HG03108 (cell line): ENCODE data around the gene CFAP97D2.
A peak's percentile ranks its signal among the peaks of the same experiment; 100 is the strongest.
"Not testable (repeated sequence)": the region's sequence is repeated elsewhere in the genome, so short reads cannot be mapped to it uniquely, and the experiment has no call there.

Experiments used
- ATAC-seq: cut with Tn5 transposase; IDR thresholded peaks from one replicate; pipeline ENCODE4 v1.9.1; 2021; ENCODE audit warnings: moderate library complexity; ENCODE audit not compliant: unreplicated experiment

CFAP97D2 gene

DNA sequence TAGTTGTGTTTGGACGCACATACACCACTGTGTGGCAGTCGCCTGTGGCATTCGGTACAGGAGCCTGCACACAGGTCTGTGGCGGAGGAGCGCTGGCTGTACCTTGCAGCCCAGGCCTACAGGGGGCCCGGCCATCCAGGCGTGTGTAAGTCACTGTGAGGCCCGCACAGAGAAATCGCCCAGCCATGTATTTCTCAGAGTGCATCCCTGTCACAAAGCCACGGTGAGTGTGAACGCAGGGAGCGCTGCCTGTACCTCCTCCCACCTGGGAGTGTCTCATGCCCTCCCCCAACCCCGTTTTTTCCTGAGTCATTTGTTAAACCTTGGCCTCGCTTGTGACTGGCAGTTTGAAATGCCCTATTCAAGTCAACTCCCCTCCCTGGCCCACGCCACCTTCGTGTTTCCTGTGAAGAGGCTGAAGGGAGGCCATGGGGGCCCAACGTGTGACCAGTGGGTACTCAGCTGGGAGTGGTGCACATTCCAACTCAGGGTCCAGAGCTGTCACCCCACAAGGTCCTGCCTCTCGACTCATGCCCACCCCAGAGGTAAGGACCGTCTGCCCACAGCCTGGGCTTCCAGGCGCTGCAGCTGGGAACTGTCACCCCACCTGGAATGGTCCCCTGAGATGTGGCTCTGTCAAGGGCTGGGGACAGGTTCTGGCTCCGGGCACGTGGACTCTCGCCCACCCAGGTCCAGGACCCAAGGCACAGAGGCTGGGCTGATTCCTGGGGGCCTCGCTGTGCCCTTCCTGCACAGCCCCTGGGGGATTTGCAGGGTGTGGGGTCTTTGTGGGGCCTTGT, 35.1 kb upstream of the CFAP97D2 start:
- peak; percentile 38 for ATAC-seq

DNA sequence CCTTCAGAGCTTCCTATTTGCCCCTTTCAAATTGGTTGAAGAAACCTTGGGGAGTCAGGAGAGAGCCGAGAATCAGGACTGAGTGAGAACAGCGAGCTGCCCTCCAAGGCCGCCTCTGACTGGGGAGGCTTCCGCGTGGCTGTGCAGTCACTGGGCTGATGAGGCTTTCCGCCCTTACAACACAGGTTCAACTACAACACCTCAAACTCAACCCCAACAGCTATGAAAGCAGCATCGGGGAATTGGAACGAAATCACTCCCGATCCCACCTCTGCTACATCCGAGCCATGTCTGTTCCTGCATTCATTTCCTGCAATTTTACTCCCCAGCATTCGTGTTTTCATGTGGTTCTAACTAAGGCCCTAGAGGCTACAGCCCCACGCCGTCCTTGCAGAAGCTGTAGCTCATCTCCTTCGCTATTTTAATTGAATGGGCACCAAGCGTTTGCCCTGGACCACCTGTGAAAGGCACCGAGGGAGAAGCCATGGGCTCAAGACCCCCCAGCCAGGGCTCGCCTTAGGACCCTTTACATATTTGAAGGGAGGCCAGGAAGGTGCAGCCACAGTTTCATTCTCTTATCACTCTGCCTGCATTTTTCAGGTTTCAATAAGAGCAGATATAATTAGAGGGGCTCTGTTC, 34.3 kb upstream of the CFAP97D2 start:
- no peak for ATAC-seq

DNA sequence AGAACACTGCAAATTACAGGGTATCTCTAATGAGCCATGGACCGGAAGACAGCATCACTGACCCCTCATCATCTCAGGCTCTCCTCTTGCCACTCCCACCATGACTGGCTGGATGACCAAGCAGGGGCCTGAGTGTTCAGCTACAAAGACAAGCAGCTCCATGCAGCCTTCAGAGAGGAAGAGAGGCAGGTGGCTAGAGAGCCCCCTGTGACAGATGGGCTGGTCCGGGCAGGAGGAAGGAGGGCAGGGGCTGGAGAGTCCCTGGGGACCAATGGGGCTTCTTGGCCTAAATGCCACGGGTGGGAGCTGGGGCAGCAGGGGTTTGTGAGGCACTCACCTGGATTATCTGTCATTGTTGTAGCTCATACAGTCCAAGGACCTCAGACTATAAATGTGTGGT, 33.8 kb upstream of the CFAP97D2 start:
- ATAC-seq: no peak

DNA sequence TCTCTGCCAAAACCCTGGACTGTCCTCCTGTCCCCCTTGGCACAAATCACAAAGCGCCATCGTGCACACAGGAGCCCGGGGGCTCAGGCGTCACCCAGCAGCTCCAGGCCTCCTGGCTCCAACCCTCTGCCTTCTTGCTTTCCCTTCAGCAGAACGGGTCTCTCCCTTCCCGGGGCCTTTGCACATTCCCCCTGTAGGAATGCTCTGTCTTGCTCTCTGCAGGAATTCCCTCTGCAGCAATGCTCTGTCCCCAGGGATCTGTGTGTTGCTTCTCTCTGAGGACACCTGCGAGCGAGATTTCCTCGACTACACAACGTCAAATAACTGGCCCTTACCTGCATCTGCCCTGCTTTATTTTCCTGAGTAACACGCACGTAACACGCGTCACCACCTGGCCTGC, 33.3 kb upstream of the CFAP97D2 start:
- ATAC-seq: no peak

DNA sequence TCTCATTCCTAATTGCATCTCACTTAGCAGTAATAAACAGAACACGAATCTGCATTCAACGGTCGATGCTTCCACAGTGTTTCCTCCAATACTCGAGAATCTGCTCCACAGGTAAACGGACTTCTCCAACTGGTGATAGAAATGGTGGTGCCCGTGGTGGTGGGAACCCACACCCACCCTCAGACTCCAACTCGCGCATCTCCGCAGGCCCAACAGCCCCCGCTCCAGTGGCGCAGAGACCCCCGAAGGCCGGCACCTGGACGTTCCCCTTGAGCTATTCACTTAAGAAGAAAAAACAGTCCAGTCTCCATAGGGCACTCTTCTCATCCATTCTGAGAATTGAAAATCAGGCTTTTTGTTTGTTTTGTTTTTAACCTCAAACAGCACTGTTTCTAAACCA, 32.9 kb upstream of the CFAP97D2 start:
- ATAC-seq: no peak

DNA sequence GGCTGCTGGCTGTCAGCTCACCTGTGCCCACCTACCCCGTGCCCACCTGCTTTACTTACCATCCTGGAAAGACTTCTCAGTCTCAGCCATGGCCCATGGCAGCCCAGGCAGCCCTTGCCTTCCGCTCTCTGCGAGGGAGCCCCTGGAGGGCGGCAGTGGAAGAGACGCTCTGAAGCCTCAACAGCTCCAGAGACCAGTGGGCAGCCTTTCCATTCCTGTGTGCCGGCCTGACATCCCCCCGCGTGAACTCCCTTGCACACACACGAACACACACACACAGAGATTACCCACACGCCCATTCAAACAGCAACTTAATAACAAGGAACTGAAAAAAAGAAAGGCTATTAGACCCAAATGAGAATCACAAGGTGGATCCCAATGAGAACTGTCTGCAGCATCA, 32.4 kb upstream of the CFAP97D2 start:
- no peak for ATAC-seq

DNA sequence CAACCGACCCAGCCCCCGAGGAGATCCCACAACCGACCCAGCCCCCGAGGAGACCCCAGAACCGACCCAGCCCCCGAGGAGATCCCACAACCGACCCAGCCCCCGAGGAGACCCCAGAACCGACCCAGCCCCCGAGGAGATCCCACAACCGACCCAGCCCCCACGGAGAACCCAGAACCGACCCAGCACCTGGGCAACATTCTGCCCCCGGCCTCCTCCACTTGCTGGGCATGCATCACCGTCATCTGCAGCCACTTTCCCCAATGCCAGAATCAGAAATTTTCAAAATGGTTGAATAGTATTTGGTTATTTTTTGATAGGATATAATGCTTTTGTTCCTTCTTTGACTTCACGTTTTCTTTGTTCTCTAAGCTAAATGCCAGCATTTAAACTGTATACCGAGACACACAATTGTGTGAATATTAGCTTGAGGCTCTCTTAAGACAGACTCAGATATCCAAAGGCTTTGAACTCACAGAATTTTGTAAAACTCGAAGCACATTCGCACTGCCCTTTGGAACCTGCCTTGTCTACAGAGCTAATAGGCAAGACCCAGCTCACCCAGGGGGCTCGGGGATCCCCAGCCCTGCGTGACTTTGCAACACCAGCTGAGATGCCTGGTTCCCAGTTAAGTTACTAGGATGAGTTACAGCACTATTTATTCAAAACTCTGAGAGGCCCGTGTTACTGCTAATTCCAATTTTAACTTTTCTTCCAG, 31.1 kb upstream of the CFAP97D2 start:
- ATAC-seq: peak; percentile 2

DNA sequence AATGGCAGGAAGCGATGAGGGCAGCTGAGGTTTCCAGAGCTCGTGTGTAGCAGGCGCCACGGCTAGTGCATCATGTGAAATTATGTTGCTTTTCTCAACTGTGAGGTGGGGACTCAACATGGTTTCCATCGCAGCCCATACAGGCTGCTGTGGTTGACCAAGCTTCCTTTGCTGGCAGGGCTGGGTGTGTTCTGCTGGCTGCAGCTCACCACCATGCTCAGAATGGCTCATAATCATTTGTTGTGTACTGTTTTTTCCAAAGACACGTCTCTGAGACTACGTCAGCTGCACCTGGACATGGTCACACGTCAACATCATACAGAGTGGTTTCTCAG, 30.6 kb upstream of the CFAP97D2 start:
- peak; percentile 80 for ATAC-seq

DNA sequence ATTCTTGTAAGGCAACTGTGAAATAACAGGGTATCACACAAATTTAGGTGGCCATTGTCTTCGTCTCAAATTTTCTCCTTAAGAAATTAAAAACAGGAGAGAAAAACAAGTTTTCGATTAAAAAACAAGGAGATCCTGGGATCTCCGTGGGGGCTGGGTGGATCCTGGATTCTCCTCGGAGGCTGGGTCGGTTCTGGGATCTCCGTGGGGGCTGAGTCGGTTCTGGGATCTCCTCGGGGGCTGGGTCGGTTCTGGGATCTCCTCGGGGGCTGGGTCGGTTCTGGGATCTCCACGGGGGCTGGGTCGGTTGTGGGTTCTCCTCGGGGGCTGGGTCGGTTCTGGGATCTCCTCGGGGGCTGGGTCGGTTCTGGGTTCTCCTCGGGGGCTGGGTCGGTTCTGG, 30.2 kb upstream of the CFAP97D2 start:
- ATAC-seq: not testable (repeated sequence)

DNA sequence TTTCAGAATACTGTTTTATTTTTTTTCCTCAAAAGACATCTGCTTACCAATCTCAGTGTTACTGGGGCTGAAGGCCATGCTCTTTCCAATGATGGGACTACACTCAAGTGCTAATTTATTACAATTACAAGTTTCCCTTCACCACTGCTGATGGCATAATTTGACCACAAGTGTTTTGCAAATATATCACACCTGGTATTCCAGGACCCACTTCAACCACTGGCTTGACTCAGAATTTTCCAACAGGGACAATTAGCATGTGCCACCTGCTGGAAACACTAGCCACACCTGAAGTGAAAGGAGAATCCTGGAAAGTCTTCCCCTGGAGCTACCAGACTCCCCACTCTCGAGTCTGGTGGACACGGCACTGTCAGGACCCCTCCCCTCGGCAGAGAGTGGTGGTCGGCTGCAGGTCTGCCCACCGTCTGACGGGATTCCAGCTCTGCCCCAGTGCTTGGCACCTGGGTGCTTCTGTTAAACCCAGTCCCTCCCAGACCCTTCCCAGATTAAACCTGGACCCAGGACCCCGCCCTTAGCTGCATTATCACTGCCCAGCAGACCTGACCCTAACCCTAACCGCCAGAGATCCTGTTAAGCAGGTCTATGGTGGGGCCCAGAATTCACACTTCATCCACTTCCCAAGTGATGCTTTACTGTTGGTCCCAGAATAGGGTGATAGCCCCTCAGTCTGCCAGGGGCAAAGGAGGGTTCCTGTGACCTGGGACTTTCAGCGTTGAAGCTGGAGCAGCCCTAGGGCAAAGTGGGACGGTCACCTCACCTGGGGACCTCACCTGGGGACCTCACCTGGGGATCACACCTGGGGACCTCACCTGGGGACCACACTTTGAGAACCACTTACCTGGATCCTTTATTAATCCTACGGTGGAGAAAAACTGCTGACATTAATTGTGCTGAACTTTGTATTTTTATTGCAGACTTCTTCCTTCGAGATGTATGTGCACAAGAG, 29.0 kb upstream of the CFAP97D2 start:
- no peak for ATAC-seq

DNA sequence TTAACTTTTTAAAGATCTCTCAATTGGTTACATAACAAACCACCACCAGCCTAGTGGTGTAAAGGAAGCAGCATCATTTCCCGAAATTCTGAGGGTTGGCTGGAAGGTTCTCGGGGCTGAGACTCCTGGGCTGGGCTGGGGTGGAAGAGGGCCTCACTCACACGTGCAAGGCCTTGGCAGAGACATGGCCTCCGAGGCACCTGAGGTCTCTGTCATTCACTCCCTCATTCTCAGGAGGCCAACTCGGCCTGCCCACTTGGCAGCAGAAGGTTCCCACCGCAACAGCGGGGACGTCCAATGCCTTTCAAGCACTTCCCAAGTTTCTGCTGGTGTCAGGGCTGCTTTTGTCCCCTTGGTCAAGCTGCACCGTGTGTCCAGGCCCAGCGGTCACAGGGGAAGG, 28.0 kb upstream of the CFAP97D2 start:
- no peak for ATAC-seq

DNA sequence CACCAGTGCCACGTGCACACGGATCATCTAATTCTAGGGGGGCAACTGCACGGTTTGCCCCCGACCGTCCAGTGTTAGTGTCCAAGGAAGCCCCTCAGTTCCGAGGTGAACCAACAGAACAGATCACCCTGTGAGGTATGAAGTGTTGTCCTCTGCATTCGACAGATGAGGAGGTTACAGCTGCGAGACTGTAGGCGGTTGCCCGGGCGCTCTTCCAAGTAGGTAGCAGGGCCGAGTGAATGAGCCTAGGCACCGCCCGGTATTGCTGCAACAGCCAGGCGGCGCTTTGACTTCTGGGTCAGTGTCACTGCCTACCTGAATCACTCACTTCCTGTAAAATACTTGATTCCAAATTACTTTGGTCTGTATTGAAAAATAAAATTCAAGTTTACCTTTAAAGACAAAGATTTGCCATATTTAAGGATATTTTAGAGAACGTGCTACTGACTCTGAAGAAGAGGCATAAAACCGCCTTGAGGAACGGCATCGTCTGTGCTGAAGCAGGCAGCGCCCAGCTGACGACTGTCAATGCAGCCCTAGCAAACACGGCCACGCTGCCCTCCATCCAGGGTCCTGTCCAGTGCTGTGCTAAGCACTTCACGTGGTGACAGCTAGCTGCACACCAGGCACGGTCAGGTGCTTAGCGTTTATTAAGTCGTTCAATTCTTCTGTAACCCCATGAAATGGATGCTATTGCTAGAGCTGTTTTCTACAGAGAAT, 27.3 kb upstream of the CFAP97D2 start:
- no peak for ATAC-seq

DNA sequence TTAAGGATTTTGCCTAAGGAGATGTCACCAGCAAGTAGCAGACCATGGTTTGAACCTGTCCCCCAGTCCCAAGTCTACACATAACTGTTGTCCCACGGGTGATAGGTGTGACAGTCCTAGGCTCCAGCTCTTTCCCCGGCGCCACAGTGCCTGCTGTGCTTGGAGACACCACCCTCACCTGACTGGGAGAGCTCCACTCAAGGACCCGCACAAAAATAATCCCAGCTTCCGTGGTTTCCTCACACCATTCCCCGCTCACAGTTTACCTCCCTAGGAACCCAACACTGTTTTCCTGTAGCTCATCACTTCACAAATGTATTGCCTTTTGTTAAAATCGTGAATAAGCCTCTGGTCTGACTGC, 26.8 kb upstream of the CFAP97D2 start:
- ATAC-seq: no peak

DNA sequence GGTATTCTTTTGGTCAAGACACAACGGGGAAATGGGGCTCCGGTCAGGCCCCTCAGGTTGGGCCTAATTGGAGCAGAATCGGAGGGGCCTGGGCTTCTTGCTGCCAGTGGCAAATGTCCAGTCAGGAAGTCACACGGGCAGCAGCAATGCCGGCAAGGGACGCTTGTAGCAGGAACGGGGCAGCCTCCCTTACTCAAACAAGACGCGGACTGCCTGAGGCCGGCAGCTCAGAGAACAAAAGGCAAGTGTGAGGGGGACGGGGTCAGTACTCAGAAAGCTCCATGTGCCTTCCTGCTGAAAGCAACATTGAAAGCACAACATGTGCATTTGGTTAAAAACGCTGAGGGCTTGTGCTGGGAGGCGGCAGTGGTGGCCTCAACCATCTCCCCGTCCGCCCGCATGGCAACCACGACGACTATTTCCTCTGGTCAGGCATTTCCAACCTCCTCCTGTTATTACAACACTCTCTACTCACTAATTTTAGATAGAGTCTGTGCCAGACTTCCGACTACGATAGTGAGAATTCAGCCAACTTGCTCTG, 26.2 kb upstream of the CFAP97D2 start:
- ATAC-seq: no peak

DNA sequence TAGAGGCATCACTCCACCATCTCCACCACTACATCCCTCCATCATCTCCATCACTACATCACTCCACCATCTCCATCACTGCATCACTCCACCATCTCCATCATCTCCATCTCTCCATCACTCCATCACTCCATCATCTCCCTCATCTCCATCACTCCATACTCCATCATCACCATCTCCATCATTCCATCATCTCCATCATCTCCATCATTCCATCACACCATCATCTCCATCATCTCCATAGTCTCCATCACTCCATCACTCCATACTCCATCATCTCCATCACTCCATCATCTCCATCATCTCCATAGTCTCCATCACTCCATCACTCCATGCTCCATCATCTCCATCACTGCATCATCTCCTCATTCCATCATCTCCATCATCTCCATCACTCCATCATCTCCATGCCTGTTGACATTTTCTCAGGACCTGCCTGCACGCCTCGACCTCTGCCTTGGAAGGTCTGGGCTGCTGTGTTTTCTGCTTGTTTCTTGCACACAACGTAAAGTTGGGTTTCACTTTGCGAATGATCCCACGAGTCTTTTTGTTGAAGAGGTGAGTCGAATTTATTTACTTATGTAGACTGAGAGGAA, 25.5 kb upstream of the CFAP97D2 start:
- ATAC-seq: no peak

DNA sequence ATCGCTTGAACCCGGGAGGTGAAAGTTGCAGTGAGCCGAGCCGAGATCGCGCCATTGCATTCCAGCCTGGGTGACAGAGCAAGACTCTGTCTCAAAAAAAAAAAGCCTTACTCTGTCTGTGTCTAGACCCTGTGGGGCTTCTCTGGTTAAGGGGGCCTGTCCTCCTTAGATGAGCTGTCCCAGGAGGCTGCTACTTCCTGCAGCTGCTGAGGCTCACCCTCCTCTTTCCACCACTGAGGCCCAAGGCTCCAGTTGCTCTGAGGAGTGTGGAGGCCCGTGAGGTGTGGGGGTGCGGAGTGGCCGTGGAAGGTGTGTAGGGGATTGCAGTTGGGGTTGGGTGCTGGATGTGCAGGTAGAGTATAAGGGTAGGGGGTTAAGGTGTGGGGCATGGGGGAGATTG, 24.6 kb upstream of the CFAP97D2 start:
- ATAC-seq: no peak

DNA sequence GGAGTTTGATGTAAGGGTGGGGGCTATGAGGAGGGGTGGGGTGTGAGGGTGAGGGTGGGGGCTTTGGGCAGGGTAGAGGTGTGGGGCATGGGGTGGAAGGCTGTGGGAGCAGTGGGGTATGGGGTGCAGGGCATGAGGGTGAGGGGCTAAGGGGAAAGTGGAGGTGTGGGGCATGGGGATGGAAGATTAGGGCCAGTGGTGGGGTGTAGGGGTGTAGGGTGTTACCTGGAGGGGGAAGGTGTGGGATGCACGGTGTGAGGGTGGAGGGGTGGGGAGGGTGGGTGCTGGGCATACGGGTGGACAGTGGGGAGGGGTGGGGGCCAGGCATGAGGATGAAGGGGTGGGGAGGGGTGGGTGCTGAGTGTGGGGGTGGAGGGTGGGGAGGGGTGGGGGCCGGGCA, 23.7 kb upstream of the CFAP97D2 start:
- no peak for ATAC-seq

DNA sequence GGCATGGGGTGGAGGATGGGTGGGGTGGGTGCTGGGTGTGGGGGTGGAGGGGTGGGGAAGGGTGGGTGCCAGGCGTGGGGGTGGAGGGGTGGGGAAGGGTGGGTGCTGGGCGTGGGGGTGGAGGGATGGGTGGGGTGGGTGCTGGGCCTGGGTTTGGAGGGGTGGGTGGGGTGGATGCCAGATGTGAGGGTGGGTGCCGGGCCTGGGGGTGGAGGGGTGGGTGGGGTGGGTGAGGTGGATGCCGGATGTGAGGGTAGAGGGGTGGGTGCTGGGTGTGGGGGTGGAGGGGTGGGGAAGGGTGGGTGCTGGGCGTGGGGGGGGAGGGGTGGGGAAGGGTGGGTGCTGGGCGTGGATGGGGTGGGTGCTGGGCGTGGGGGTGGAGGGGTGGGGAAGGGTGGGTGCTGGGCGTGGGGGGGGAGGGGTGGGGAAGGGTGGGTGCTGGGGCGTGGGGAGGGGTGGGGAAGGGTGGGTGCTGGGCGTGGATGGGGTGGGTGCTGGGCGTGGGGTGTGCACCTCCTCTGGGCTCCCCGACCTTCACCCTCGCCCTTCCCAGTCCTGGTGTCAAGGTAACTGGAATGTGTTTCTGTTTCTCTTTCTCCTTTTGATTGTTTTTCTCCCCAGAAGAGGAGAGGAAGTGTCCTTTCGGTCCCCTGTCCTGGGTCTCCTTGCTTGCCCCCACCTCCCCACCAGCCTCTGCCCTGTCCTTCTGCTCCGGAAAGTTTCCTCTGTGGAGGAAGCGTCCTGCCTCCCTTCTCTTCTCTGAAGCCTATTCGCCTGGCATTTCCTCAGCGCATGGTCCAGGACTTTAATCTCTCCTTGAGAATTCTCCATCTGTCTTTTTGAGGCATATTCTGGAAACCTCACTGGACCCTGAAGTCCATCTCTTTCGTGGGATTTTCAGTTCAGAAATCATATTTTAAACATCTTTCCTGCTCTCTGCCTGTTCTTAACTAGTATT, 22.9 kb upstream of the CFAP97D2 start:
- ATAC-seq: no peak
